ENCODE measurements around the gene KRTAP25-1. TPM values are rescaled to one million over a fixed set of nuclear protein-coding genes. Genes with fewer than 3 reads are reported as not detected.

The KRTAP25-1 gene
- not detected in 2 replicates for total RNA-seq
- polyA plus RNA-seq (2012): not detected

GRCh38 chr21:30289215-30289614, at the start of gene KRTAP25-1:
Gene KRTAP25-1 (minus strand): TSS chr21:30289514. CDS start chr21:30289490, 24 bp downstream.
- no peak for DNase-seq (ENCODE audit: low read depth)

- no peak for DNase-seq (ENCODE audit: low read depth)
These were observed 49.4 kb upstream of the KRTAP25-1 start for GRCh38 chr21:30338717-30339116.

GRCh38 chr21:30337772-30338171, 48.5 kb upstream of the KRTAP25-1 start:
- no peak for DNase-seq (ENCODE audit: low read depth)

- DNase-seq (ENCODE audit: low read depth): no peak
These were observed 48.0 kb upstream of the KRTAP25-1 start, which contains the start of gene KRTAP27-1 for GRCh38 chr21:30337276-30337744. Gene KRTAP27-1 (minus strand): TSS chr21:30337694. CDS start chr21:30337668, 26 bp downstream.

- no peak for DNase-seq (ENCODE audit: low read depth)
These were observed 47.3 kb upstream of the KRTAP25-1 start for GRCh38 chr21:30336596-30336995.

- DNase-seq (ENCODE audit: low read depth): no peak
These were observed 44.4 kb upstream of the KRTAP25-1 start for GRCh38 chr21:30333736-30334135.

GRCh38 chr21:30332681-30333080, 43.4 kb upstream of the KRTAP25-1 start:
- DNase-seq (ENCODE audit: low read depth): no peak

- no peak for DNase-seq (ENCODE audit: low read depth)
These were observed 40.0 kb upstream of the KRTAP25-1 start for GRCh38 chr21:30329203-30329875.

GRCh38 chr21:30326390-30326789, 37.1 kb upstream of the KRTAP25-1 start:
- DNase-seq (ENCODE audit: low read depth): no peak

- DNase-seq (ENCODE audit: low read depth): no peak
These were observed 30.9 kb upstream of the KRTAP25-1 start, which contains the start of gene KRTAP26-1 for GRCh38 chr21:30320215-30320614. Gene KRTAP26-1 (minus strand): TSS chr21:30320315. CDS start chr21:30320035, 280 bp downstream.

GRCh38 chr21:30315701-30316100, 26.4 kb upstream of the KRTAP25-1 start:
- no peak for DNase-seq (ENCODE audit: low read depth)

GRCh38 chr21:30306884-30307283, 17.6 kb upstream of the KRTAP25-1 start:
- DNase-seq (ENCODE audit: low read depth): no peak

GRCh38 chr21:30305136-30305535, 15.8 kb upstream of the KRTAP25-1 start:
- no peak for DNase-seq (ENCODE audit: low read depth)

GRCh38 chr21:30282850-30283249, 6.5 kb downstream of the KRTAP25-1 start, which contains the start of gene KRTAP24-1:
Gene KRTAP24-1 (minus strand): TSS chr21:30282950. CDS start chr21:30282932, 18 bp downstream.
- no peak for DNase-seq (ENCODE audit: low read depth)

- DNase-seq (ENCODE audit: low read depth): no peak
These were observed 17.7 kb downstream of the KRTAP25-1 start for GRCh38 chr21:30271611-30272010.

- no peak for DNase-seq (ENCODE audit: low read depth)
These were observed 18.2 kb downstream of the KRTAP25-1 start for GRCh38 chr21:30271156-30271555.

- no peak for DNase-seq (ENCODE audit: low read depth)
These were observed 19.3 kb downstream of the KRTAP25-1 start for GRCh38 chr21:30269803-30270530.

- DNase-seq (ENCODE audit: low read depth): no peak
These were observed 20.6 kb downstream of the KRTAP25-1 start for GRCh38 chr21:30268608-30269197.

- no peak for DNase-seq (ENCODE audit: low read depth)
These were observed 31.5 kb downstream of the KRTAP25-1 start for GRCh38 chr21:30257773-30258172.

GRCh38 chr21:30256100-30256499, 33.2 kb downstream of the KRTAP25-1 start:
- DNase-seq (ENCODE audit: low read depth): no peak

- no peak for DNase-seq (ENCODE audit: low read depth)
These were observed 33.6 kb downstream of the KRTAP25-1 start for GRCh38 chr21:30255679-30256078.

- no peak for DNase-seq (ENCODE audit: low read depth)
These were observed 37.5 kb downstream of the KRTAP25-1 start for GRCh38 chr21:30251781-30252180.

All from myocyte (in vitro differentiated cells).